H9 (cell line): ENCODE data around the gene ATP10B. TPM values are rescaled to one million over a fixed set of nuclear protein-coding genes. Genes with fewer than 3 reads are reported as not detected.

Experiments
- DNase-seq: peaks from one replicate; pipeline ENCODE4 v3.0.0-alpha.2; 2017
- H2AFZ ChIP-seq: one replicate; pipeline ENCODE4 v1.6.1; 2013; ENCODE audit warnings: mild to moderate bottlenecking, low read length, control low read depth, moderate library complexity
- H2AK5ac ChIP-seq: 2 replicates; pipeline ENCODE4 v1.6.1; 2013; ENCODE audit warnings: low read length, control low read depth, mixed read lengths; ENCODE audit not compliant: insufficient read length
- H2BK120ac ChIP-seq: one replicate; pipeline ENCODE4 v1.6.1; 2013; ENCODE audit warnings: low read depth, mild to moderate bottlenecking, low read length, control low read depth, inconsistent platforms; ENCODE audit not compliant: poor library complexity, severe bottlenecking
- H2BK12ac ChIP-seq: 2 replicates; pipeline ENCODE4 v1.6.1; 2013; ENCODE audit warnings: low read length, control low read depth, mixed read lengths, low read depth; ENCODE audit not compliant: insufficient read length
- H2BK15ac ChIP-seq: 2 replicates; pipeline ENCODE4 v1.6.1; 2013; ENCODE audit warnings: low read depth, low read length, control low read depth
- H2BK20ac ChIP-seq: one replicate; pipeline ENCODE4 v1.6.1; 2013; ENCODE audit warnings: low read depth, mild to moderate bottlenecking, low read length, control low read depth, inconsistent platforms; ENCODE audit not compliant: poor library complexity, severe bottlenecking
- H2BK5ac ChIP-seq: 2 replicates; pipeline ENCODE4 v1.6.1; 2013; ENCODE audit warnings: low read length, control low read depth, mixed read lengths; ENCODE audit not compliant: insufficient read length
- H3K14ac ChIP-seq: 2 replicates; pipeline ENCODE4 v1.6.1; 2013; ENCODE audit warnings: low read length, control low read depth; ENCODE audit not compliant: insufficient read depth
- H3K18ac ChIP-seq: 2 replicates; pipeline ENCODE4 v1.6.1; 2013; ENCODE audit warnings: low read depth, mild to moderate bottlenecking, mixed read lengths, low read length, control low read depth; ENCODE audit not compliant: insufficient read length
- H3K23ac ChIP-seq: 2 replicates; pipeline ENCODE4 v1.6.1; 2013; ENCODE audit warnings: low read length, control low read depth, mixed read lengths, low read depth; ENCODE audit not compliant: insufficient read length
- H3K23me2 ChIP-seq: 2 replicates; pipeline ENCODE4 v1.6.1; 2013; ENCODE audit warnings: low read depth, mild to moderate bottlenecking, mixed read lengths, low read length, control low read depth; ENCODE audit not compliant: insufficient read length, poor library complexity, severe bottlenecking
- H3K27ac ChIP-seq: 2 replicates; pipeline ENCODE4 v1.5.1; 2013; ENCODE audit warnings: low read length, control low read depth, mixed read lengths, low read depth; ENCODE audit not compliant: insufficient read length
- H3K27me3 ChIP-seq: 2 replicates; pipeline ENCODE4 v1.6.1; 2013; ENCODE audit warnings: low read length, control low read depth, inconsistent platforms; ENCODE audit not compliant: insufficient read depth
- H3K4ac ChIP-seq: 2 replicates; pipeline ENCODE4 v1.6.1; 2013; ENCODE audit warnings: low read depth, mild to moderate bottlenecking, control low read depth, inconsistent platforms, low read length, moderate library complexity
- H3K4me1 ChIP-seq: 2 replicates; pipeline ENCODE4 v1.6.1; 2013; ENCODE audit warnings: low read length, control low read depth, inconsistent platforms; ENCODE audit not compliant: insufficient read depth
- H3K4me2 ChIP-seq: 2 replicates; pipeline ENCODE4 v1.6.1; 2013; ENCODE audit warnings: low read length, control low read depth, mixed read lengths; ENCODE audit not compliant: insufficient read length, insufficient read depth
- H3K56ac ChIP-seq: 2 replicates; pipeline ENCODE4 v1.6.1; 2013; ENCODE audit warnings: low read depth, mild to moderate bottlenecking, mixed read lengths, low read length, control low read depth; ENCODE audit not compliant: insufficient read length
- H3K79me1 ChIP-seq: 2 replicates; pipeline ENCODE4 v1.6.1; 2013; ENCODE audit warnings: low read depth, mild to moderate bottlenecking, moderate library complexity, low read length, control low read depth, inconsistent platforms; ENCODE audit not compliant: insufficient read depth, poor library complexity, severe bottlenecking
- H3K79me2 ChIP-seq: 2 replicates; pipeline ENCODE4 v1.6.1; 2013; ENCODE audit warnings: low read length, control low read depth, inconsistent platforms; ENCODE audit not compliant: insufficient read depth
- H3K9ac ChIP-seq: 2 replicates; pipeline ENCODE4 v1.6.1; 2013; ENCODE audit warnings: low read length, control low read depth, mixed read lengths; ENCODE audit not compliant: insufficient read length; ENCODE audit errors: extremely low read depth
- H3K9me3 ChIP-seq: one replicate; pipeline ENCODE4 v1.6.1; 2013; ENCODE audit warnings: low read depth, low read length, inconsistent platforms; ENCODE audit not compliant: control insufficient read depth
- H3T11ph ChIP-seq: one replicate; pipeline ENCODE4 v1.6.1; 2013; ENCODE audit warnings: mild to moderate bottlenecking, low read length, control low read depth, inconsistent platforms
- H4K20me1 ChIP-seq: one replicate; pipeline ENCODE4 v1.6.1; 2013; ENCODE audit not compliant: control insufficient read depth, insufficient read length, insufficient read depth
- H4K5ac ChIP-seq: 2 replicates; pipeline ENCODE4 v1.6.1; 2013; ENCODE audit warnings: low read depth, mild to moderate bottlenecking, mixed read lengths, low read length, control low read depth; ENCODE audit not compliant: insufficient read length
- H4K8ac ChIP-seq: replicated peaks from 2 replicates; pipeline ENCODE4 v1.6.1; 2013; ENCODE audit warnings: low read length, control low read depth, mixed read lengths, low read depth; ENCODE audit not compliant: insufficient read length
- H4K91ac ChIP-seq: 2 replicates; pipeline ENCODE4 v1.6.1; 2013; ENCODE audit warnings: low read depth, mild to moderate bottlenecking, moderate library complexity, mixed read lengths, low read length, control low read depth; ENCODE audit not compliant: insufficient read length
- H3K27ac Mint-ChIP-seq, 3 experiments: 2 replicates in 2 of 3; 3 replicates in 1 of 3; pipeline ENCODE4 v1.8.0; 2020 to 2021; ENCODE audit warnings: mixed read lengths in 3 of 3, mild to moderate bottlenecking in 1 of 3, moderate library complexity in 1 of 3
- H3K27me3 Mint-ChIP-seq: 2 replicates; pipeline ENCODE4 v1.8.0; 2021; ENCODE audit warnings: low read depth, mild to moderate bottlenecking, moderate library complexity, mixed read lengths
- H3K36me3 Mint-ChIP-seq, 3 experiments: 2 replicates in 2 of 3; 3 replicates in 1 of 3; pipeline ENCODE4 v1.8.0; 2020 to 2021; ENCODE audit warnings: low read depth in 3 of 3, mixed read lengths in 3 of 3; ENCODE audit not compliant: insufficient read depth in 1 of 3
- H3K4me1 Mint-ChIP-seq, 2 experiments: 2 replicates each; pipeline ENCODE4 v1.8.0; 2020; ENCODE audit warnings: mixed read lengths in 2 of 2
- H3K4me3 Mint-ChIP-seq, 2 experiments: 2 replicates in 1 of 2; 3 replicates in 1 of 2; pipeline ENCODE4 v1.8.0; 2020 to 2021; ENCODE audit warnings: mild to moderate bottlenecking in 2 of 2, mixed read lengths in 2 of 2, moderate library complexity in 1 of 2
- H3K9me3 Mint-ChIP-seq, 2 experiments: 2 replicates in 1 of 2; 3 replicates in 1 of 2; pipeline ENCODE4 v1.8.0; 2020; ENCODE audit warnings: mild to moderate bottlenecking in 2 of 2, mixed read lengths in 2 of 2, moderate library complexity in 1 of 2
- CTCF ChIP-seq: fragments of 200-600 bp; sonication (generic); conservative IDR thresholded peaks from 3 replicates; pipeline ENCODE4 v1.8.0; 2021; ENCODE audit warnings: antibody characterized with exemption, mild to moderate bottlenecking
- total RNA-seq: library from RNA; stranded (reverse); gene quantifications from 2 replicates; pipeline ENCODE4 v1.2.1, GENCODE V29; 2021

Gene ATP10B
- total RNA-seq, 1 experiment from 2014 or later: 0.42 TPM

GRCh38 chr5:160513485-160513884, 338.5 kb downstream of the ATP10B start:
- Histone ChIP-seq H3K79me1 (no peaks in the 10 kb centered on the region), H4K91ac (no peak overlapping the region), H3K79me2 (no peaks in the 10 kb centered on the region), H3K4me2 (no peak overlapping the region), H2BK120ac (no peak overlapping the region), H2BK20ac (no peak overlapping the region), H3K9me3 (no peaks in the 10 kb centered on the region), H2BK12ac (no peak overlapping the region), H4K8ac (no peak overlapping the region), H4K20me1 (no peaks in the 10 kb centered on the region), H2BK5ac (no peak overlapping the region), H3K56ac (no peak overlapping the region), H2BK15ac (no peak overlapping the region), H3K27me3 (no peaks in the 10 kb centered on the region), H3K18ac (no peak overlapping the region), H3K4me1 (no peaks in the 10 kb centered on the region), H3K9ac (no peak overlapping the region), H3K23me2 (no peaks in the 10 kb centered on the region), H2AFZ (no peak overlapping the region), H3K23ac (no peak overlapping the region), H4K5ac (no peak overlapping the region), H3T11ph (no peak overlapping the region), H3K4ac (no peak overlapping the region), H3K14ac (no peak overlapping the region), H3K27ac (no peak overlapping the region), H2AK5ac (no peak overlapping the region)
- Mint-ChIP-seq H3K4me1 (peaks cover 7% of the 10 kb centered on the region in 2 experiments; a peak in 3 of 4 replicates), H3K36me3 (no peaks in the 10 kb centered on the region), H3K9me3 (no peaks in the 10 kb centered on the region), H3K27ac (no peak overlapping the region), H3K4me3 (no peak overlapping the region), H3K27me3 (no peaks in the 10 kb centered on the region; the same call in none of the 2 replicates)
- TF ChIP-seq CTCF: no peak
- no peak for DNase-seq
